BLaER1 (cell line): ENCODE results near the gene PPP1R12B.
"Not testable (repeated sequence)": the region's sequence is repeated elsewhere in the genome, so short reads cannot be mapped to it uniquely, and the experiment has no call there.

Experiments
- H3K27ac ChIP-seq: shearing (Covaris generic); formaldehyde crosslinking; 2 replicates; pipeline ENCODE4 v1.8.1; 2022
- H3K27me3 ChIP-seq: shearing (Covaris generic); formaldehyde crosslinking; 2 replicates; pipeline ENCODE4 v1.8.1; 2022
- H3K36me3 ChIP-seq: shearing (Covaris generic); formaldehyde crosslinking; 2 replicates; pipeline ENCODE4 v1.8.1; 2022
- H3K4me1 ChIP-seq: shearing (Covaris generic); formaldehyde crosslinking; 2 replicates; pipeline ENCODE4 v1.8.1; 2022
- H3K4me2 ChIP-seq: shearing (Covaris generic); formaldehyde crosslinking; 2 replicates; pipeline ENCODE4 v1.8.1; 2022
- H3K4me3 ChIP-seq: shearing (Covaris generic); formaldehyde crosslinking; 2 replicates; pipeline ENCODE4 v1.8.1; 2022
- H3K9ac ChIP-seq: shearing (Covaris generic); formaldehyde crosslinking; 2 replicates; pipeline ENCODE4 v1.8.1; 2022
- H3K9me3 ChIP-seq: shearing (Covaris generic); formaldehyde crosslinking; 2 replicates; pipeline ENCODE4 v1.8.1; 2022
- H4K20me1 ChIP-seq: shearing (Covaris generic); formaldehyde crosslinking; 2 replicates; pipeline ENCODE4 v1.8.1; 2022
- Cebpa-rat ChIP-seq: shearing (Covaris generic); IDR thresholded peaks from 2 replicates; pipeline ENCODE4 v1.8.1; 2022

PPP1R12B gene

GRCh38 chr1:202613571-202613970 lies 265.1 kb downstream of the PPP1R12B start:
- Histone ChIP-seq H3K36me3 (no peaks in the 10 kb centered on the region), H3K27ac (no peak overlapping the region), H4K20me1 (peaks cover 24% of the 10 kb centered on the region), H3K27me3 (no peaks in the 10 kb centered on the region), H3K9me3 (no peaks in the 10 kb centered on the region), H3K9ac (no peak overlapping the region), H3K4me2 (peak overlapping the region; percentile 98), H3K4me3 (no peak overlapping the region), H3K4me1 (peaks cover 53% of the 10 kb centered on the region)
- TF ChIP-seq Cebpa-rat: no peak

GRCh38 chr1:202614363-202615207 lies 266.1 kb downstream of the PPP1R12B start:
- not testable (repeated sequence) for H3K27me3 ChIP-seq, H3K36me3 ChIP-seq, H3K9ac ChIP-seq, H3K9me3 ChIP-seq, H3K4me3 ChIP-seq
- Histone ChIP-seq H3K4me2 (peak overlapping the region; percentile 98), H3K27ac (peak overlapping the region; percentile 78), H4K20me1 (peaks cover 24% of the 10 kb centered on the region), H3K4me1 (peaks cover 61% of the 10 kb centered on the region)

- peak overlapping the region; percentile 98 for H3K4me2 ChIP-seq
Measured at GRCh38 chr1:202615208-202615500, 266.7 kb downstream of the PPP1R12B start.

DNA sequence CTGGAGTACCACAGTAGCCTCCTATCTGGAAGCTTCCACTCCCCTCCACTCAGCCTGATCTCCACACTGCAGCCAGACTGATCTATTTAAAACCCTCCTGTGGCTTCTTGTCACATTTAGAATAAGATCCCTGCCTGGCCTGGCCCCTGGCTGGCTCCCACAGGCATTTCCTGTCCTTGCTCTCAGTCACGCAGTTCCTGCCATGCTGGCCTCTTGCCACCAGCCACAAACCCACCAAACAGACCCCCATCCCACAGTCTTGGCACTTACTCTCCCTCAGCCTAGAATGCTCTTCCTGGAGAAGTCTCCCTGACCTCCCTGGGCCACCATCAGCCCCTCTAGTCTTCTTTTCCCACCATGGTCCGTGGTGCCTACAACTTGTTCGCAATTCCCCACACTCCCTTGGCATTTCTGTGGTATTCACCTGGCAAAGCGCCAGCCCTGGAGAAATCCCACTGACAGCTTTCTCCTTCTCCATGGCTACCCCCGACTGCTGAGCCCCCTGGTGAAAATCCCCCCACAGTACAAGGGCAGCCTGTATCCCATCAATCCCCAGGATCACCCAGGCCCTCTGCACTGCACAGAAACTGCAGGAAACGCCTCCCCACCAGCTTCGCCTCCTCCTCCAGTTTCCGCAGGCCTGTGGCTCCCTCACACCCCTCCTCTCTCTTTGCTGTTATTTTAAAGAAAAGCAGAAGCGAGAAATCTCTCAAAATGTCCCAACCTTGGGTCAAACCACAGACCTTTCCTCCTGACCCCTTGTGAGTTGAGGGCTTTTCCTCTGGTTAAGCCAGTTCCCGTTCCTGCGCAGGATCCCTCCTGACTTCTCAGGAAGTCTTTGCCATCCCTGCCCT lies 267.2 kb downstream of the PPP1R12B start:
- no peaks in the 10 kb centered on the region for H3K27me3 ChIP-seq
- peaks cover 24% of the 10 kb centered on the region for H4K20me1 ChIP-seq
- peak overlapping the region; percentile 78 for H3K27ac ChIP-seq
- peak overlapping the region; percentile 98 for H3K4me2 ChIP-seq
- H3K9ac ChIP-seq: peak overlapping the region; percentile 55; the same call in 1 of the 2 replicates
- TF ChIP-seq Cebpa-rat: peak; percentile 57; the same call in 1 of the 2 replicates
- no peaks in the 10 kb centered on the region for H3K36me3 ChIP-seq
- H3K4me3 ChIP-seq: peak overlapping the region; percentile 57
- H3K4me1 ChIP-seq: peaks cover 61% of the 10 kb centered on the region
- H3K9me3 ChIP-seq: no peaks in the 10 kb centered on the region

More at GRCh38 chr1:202615208-202615500, 266.7 kb downstream of the PPP1R12B start:
- peak overlapping the region; percentile 78 for H3K27ac ChIP-seq
- not testable (repeated sequence) for H3K4me3 ChIP-seq, H3K36me3 ChIP-seq, H3K27me3 ChIP-seq, H3K9me3 ChIP-seq
- H3K4me1 ChIP-seq: peaks cover 61% of the 10 kb centered on the region
- H4K20me1 ChIP-seq: peaks cover 24% of the 10 kb centered on the region
- peak overlapping the region; percentile 55; the same call in 1 of the 2 replicates for H3K9ac ChIP-seq

GRCh38 chr1:202616355-202616915 lies 267.9 kb downstream of the PPP1R12B start:
- peak overlapping the region; percentile 98 for H3K4me2 ChIP-seq
- H3K9me3 ChIP-seq: no peaks in the 10 kb centered on the region
- TF ChIP-seq Cebpa-rat: no peak
- H3K9ac ChIP-seq: 0 out of 2 replicates have a peak overlapping the region, but pooled peaks have one; percentile 55
- H3K27me3 ChIP-seq: no peaks in the 10 kb centered on the region
- H4K20me1 ChIP-seq: peaks cover 24% of the 10 kb centered on the region
- H3K4me3 ChIP-seq: no peak overlapping the region
- H3K4me1 ChIP-seq: peaks cover 61% of the 10 kb centered on the region
- H3K27ac ChIP-seq: 0 out of 2 replicates have a peak overlapping the region, but pooled peaks have one; percentile 78
- H3K36me3 ChIP-seq: no peaks in the 10 kb centered on the region

DNA sequence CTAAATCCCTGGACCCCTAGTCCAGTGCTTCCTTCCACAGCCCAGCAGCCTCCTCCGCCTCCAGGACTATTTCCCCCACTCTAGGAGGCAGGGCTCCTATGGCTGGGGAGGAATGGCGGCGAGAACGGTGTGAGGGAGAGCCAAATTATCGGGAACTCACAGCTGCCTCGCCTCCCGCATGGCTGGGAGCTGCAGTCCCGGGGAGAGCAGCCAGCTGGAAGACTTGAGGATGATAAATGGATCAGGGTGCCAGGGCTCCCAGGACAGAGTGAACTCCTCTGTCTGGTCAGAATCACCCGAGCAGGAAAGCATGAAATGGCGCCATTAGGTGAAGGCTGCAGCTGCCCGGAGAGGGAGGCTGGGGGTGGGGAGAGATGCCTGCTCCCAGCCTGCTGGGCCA lies 270.5 kb downstream of the PPP1R12B start:
- peak overlapping the region; percentile 8; the same call in 1 of the 2 replicates for H3K4me2 ChIP-seq
- not testable (repeated sequence) for H3K4me3 ChIP-seq, H3K36me3 ChIP-seq, H3K9me3 ChIP-seq, H3K9ac ChIP-seq, H3K27me3 ChIP-seq, H3K27ac ChIP-seq
- H3K4me1 ChIP-seq: peaks cover 60% of the 10 kb centered on the region
- H4K20me1 ChIP-seq: peaks cover 24% of the 10 kb centered on the region

- H3K4me2 ChIP-seq: peak overlapping the region; percentile 8; the same call in 1 of the 2 replicates
- H3K9me3 ChIP-seq: no peaks in the 10 kb centered on the region
- peaks cover 60% of the 10 kb centered on the region for H3K4me1 ChIP-seq
- H4K20me1 ChIP-seq: peaks cover 23% of the 10 kb centered on the region
- H3K36me3 ChIP-seq: no peaks in the 10 kb centered on the region
- no peak overlapping the region for H3K9ac ChIP-seq
- H3K27ac ChIP-seq: no peak overlapping the region
- TF ChIP-seq Cebpa-rat: no peak
- H3K4me3 ChIP-seq: no peak overlapping the region
- H3K27me3 ChIP-seq: no peaks in the 10 kb centered on the region
Measured at GRCh38 chr1:202619505-202619904, 271.0 kb downstream of the PPP1R12B start.

- not testable (repeated sequence) for H3K27me3 ChIP-seq, H3K9me3 ChIP-seq, H3K4me3 ChIP-seq, H3K27ac ChIP-seq, H3K36me3 ChIP-seq, H3K9ac ChIP-seq, H3K4me2 ChIP-seq
- peaks cover 60% of the 10 kb centered on the region for H3K4me1 ChIP-seq
- H4K20me1 ChIP-seq: peaks cover 18% of the 10 kb centered on the region
Measured at GRCh38 chr1:202620036-202620435, 271.5 kb downstream of the PPP1R12B start.

DNA sequence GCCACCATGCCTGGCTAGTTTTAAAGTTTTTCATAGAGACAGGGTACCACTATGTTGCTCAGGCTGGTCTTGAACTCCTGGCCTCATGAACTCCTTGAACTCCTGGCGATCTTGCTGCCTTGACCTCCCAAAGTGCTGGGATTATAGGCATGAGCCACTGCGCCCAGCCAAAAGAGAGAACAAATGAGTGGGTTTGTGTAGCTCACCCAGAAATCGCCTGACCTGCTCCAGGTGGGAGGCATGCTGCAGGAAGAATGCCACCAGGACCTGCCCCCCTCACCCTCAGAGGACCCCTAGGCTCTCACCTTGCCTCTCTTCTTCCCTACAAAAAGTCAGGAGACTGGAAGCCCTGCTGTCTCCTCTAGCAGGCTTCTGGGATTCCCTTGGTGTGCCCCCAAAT lies 272.9 kb downstream of the PPP1R12B start:
- Histone ChIP-seq H3K27me3 (no peaks in the 10 kb centered on the region), H3K4me1 (peaks cover 59% of the 10 kb centered on the region), H3K27ac (no peak overlapping the region), H3K9ac (no peak overlapping the region), H3K9me3 (no peaks in the 10 kb centered on the region), H3K4me2 (no peak overlapping the region), H3K4me3 (no peak overlapping the region), H3K36me3 (no peaks in the 10 kb centered on the region), H4K20me1 (peaks cover 5% of the 10 kb centered on the region; the same call in 1 of the 2 replicates)
- no peak for TF ChIP-seq Cebpa-rat

DNA sequence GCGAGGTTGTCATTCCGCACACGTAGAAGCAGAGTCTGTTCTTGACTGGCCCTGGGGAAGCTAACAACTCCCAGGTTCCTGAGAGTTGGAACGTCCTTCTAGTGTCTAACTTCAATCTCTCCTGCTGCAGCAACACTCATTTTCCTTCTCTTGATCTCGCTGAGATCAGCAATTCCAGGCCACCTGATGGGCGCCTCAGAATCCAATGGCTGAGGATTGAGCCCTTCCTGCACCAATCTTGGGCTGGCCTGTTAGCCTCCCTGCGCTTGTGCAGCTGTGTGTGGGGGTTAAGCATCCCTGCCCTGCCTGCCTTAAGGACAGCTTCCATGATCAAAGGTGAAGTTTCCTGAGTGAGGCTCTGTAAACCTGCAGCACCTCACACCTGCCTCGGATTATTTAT lies 273.9 kb downstream of the PPP1R12B start:
- Histone ChIP-seq H3K36me3 (no peaks in the 10 kb centered on the region), H3K9ac (no peak overlapping the region), H3K4me2 (peak overlapping the region; percentile 84), H3K9me3 (no peaks in the 10 kb centered on the region), H3K27ac (no peak overlapping the region), H3K27me3 (no peaks in the 10 kb centered on the region), H4K20me1 (peaks cover 3% of the 10 kb centered on the region), H3K4me1 (peaks cover 59% of the 10 kb centered on the region), H3K4me3 (no peak overlapping the region)
- no peak for TF ChIP-seq Cebpa-rat
